T47D (cell line): ENCODE results near the gene CHAT.

ENCODE experiments used
- DNase-seq, 2 experiments: peaks; one replicate each; pipeline versions ENCODE4 v3.0.0 to v3.0.0-alpha.2; 2011 to 2012; ENCODE audit warnings: low read depth in 1 of 2, low spot score in 1 of 2
- JUND ChIP-seq: IDR thresholded peaks from 2 replicates; pipeline ENCODE4 v1.6.1; 2012; ENCODE audit warnings: low read depth
- in situ Hi-C: cut with HindIII; loops from 2 replicates; pipeline ENCODE4 v1.10.0; 2016; ENCODE audit warnings: low sequenced_read_pairs, low pct_unique_long_range_greater_than_20kb

Gene CHAT

GRCh38 chr10:49709934-49710333, 96.1 kb downstream of the CHAT start:
- in situ Hi-C loops, result no loop called here
- no peak for DNase-seq
- no peak for TF ChIP-seq JUND

DNA sequence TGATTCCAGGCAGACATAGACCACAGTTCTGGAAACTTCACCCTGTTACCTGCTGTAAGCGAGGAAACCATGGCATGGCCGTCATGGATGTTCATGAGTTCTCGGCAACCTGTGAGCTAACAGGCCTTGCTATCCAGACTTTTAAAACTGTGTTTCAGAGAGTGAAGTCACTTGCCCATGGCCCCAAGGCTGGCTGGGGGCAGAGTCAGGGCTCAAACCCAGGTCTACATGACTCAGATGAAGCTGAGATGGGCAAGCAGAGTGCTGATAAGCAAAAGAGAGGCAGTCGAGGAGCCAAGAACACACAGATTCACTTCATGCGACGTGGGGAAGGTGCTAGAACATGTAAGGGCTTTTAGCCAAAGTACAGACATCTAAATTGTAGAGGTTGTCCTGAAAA, 97.1 kb downstream of the CHAT start:
- no peak for TF ChIP-seq JUND
- in situ Hi-C loops, result no loop called here
- DNase-seq, result no peak

DNA sequence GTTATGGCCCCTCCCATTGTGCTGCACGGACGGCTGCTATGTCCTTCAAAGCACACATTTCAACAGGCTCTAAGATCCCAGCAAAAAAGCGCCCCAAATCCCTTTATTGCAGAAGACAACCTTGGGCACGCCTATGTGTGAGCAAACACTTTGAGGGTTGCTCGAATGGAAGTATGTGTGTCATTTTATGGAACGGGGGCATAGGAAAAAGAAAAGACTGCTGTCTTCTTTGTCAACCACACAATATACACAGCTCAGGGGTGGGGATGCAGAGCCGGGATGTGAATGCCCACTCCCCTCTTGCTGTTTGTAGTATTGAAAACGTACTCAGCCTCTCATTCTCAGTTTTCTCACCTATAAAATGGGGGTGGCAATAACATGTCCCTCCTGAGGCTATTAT, 97.6 kb downstream of the CHAT start:
- in situ Hi-C loops, result no loop called here
- no peak for DNase-seq
- TF ChIP-seq JUND, result no peak

DNA sequence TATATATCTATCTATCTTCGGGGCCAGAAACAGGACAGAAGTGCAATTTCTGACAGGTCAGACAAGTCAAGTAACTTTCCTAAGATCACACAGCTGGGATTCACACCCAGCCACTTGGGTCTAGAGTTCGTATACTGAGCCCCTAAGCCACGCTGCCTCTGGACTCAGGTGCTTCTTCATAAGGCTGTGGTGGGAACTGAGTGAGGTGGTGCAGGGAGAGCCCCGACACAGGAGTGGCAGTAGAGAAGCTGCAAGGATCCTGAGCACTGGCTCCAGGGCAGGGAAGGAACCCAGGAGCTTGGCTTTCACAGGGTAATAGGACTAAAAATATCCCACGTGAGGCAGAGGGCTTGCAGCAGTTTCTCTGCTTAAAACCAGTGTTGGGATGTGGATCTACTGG, 99.4 kb downstream of the CHAT start:
- no peak for TF ChIP-seq JUND
- in situ Hi-C loops, result no loop called here
- no peak for DNase-seq
